ENCODE data around the gene HEATR5A. TPM values are rescaled to one million over a fixed set of nuclear protein-coding genes. Genes with fewer than 3 reads are reported as not detected.

The HEATR5A gene
- total and polyA plus RNA-seq, 2 experiments from 2014 or later, result 25.8 to 32.5 TPM

DNA sequence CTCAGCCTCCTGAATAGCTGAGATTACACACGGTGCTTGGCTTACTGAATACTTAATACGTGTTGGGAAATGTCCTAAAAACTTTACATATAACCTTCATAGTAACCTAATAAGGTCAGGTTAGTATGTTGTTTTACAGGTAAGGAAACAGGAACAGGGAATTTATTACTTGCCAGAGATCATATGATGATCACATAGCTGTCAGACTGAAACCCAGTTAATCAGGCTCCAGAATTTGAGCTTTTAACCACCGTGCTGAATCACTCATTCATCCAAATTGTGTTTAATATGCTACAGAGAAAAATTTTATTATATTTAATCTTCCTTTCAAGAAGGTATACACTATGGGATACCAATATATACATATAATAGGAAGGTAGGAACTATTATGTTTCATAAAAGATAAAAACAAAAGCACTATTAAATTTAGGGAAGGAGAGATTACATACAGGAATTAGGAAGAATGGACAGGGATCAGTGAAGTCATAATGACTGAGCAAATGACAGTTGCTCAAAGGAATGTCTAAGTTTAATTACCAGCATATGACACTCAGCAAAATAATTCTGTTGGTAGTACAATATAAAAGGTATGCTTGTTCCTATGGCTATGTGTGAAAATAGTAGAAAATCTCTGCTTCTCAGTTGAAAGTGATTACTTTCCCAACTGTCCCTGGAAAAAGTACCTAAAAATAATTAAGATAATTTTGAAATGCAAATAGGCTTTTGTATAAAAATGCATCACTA lies 59.3 kb downstream of the HEATR5A start (continued):
- no peak for TF ChIP-seq STAT1 (IDR thresholded peaks at IDR 0.05; ENCODE audit: unreplicated experiment)
- no peak for TF ChIP-seq POLR2AphosphoS5 (IDR thresholded peaks at IDR 0.05; ENCODE audit: low read depth)
- TF ChIP-seq EZH2phosphoT487 (IDR thresholded peaks at IDR 0.05; ENCODE audit: unreplicated experiment), result no peak
- no peak for TF ChIP-seq ZNF114 (CRISPR knock-in tag; IDR thresholded peaks at IDR 0.05)
- no peak for TF ChIP-seq EZH2 (IDR thresholded peaks at IDR 0.05; ENCODE audit: low read depth, unreplicated experiment)

DNA sequence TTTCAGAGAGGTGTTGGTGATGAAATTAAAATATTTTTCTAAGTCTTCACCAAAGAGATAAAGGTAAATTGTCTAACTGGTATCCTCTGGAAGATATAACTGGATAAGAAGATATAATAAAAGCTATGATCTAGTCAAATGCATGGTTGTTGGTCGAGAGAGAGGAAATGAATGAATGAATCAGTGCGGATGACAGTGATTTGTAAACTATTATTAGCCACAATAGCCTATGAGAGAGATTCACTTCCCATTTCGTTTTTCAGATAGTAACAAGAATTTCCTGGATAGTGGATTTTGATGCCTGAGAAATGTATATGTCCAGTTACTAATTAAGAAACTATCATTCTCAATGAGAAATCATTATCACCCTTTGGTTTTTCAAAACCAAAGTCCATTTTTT lies 63.1 kb downstream of the HEATR5A start:
- Mint-ChIP-seq H3K9me3 (no peaks in the 10 kb centered on the region), H3K27me3 (ENCODE audit: insufficient read depth, low read depth, poor library complexity) (no peaks in the 10 kb centered on the region), H3K36me3 (ENCODE audit: low read depth) (peaks cover 3% of the 10 kb centered on the region; the same call in 1 of the 3 replicates), H3K27ac (no peak overlapping the region), H3K4me1 (no peaks in the 10 kb centered on the region), H3K4me3 (no peak overlapping the region)
- DNase-seq (ENCODE audit: low spot score) (no peak), ATAC-seq (no peak)
- Histone ChIP-seq H3K4me1 (ENCODE audit: insufficient read depth) (no peaks in the 10 kb centered on the region), H3K27me3 (ENCODE audit: insufficient read depth) (no peaks in the 10 kb centered on the region), H4K20me1 (replicated peaks; ENCODE audit: insufficient read depth) (no peaks in the 10 kb centered on the region; the same call in 1 of the 2 replicates), H3F3A (replicated peaks; ENCODE audit: low read depth) (no peaks in the 10 kb centered on the region), H3K27ac (ENCODE audit: low read depth) (no peak overlapping the region), H3K4me3 (no peak overlapping the region), H3K9me2 (ENCODE audit: insufficient read depth) (no peaks in the 10 kb centered on the region), H3K36me3 (ENCODE audit: insufficient read depth) (no peaks in the 10 kb centered on the region), H3K4me2 (no peak overlapping the region), H2AFZ (no peak overlapping the region), H3K79me2 (replicated peaks; ENCODE audit: insufficient read depth) (no peaks in the 10 kb centered on the region)
- TF ChIP-seq, protein P1, sequence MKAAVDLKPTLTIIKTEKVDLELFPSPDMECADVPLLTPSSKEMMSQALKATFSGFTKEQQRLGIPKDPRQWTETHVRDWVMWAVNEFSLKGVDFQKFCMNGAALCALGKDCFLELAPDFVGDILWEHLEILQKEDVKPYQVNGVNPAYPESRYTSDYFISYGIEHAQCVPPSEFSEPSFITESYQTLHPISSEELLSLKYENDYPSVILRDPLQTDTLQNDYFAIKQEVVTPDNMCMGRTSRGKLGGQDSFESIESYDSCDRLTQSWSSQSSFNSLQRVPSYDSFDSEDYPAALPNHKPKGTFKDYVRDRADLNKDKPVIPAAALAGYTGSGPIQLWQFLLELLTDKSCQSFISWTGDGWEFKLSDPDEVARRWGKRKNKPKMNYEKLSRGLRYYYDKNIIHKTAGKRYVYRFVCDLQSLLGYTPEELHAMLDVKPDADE (IDR thresholded peaks at IDR 0.05), result no peak
- TF ChIP-seq JUNB (IDR thresholded peaks at IDR 0.05; ENCODE audit: unreplicated experiment), result no peak
- TF ChIP-seq STAT1 (IDR thresholded peaks at IDR 0.05; ENCODE audit: unreplicated experiment), result no peak
- TF ChIP-seq, protein P2, sequence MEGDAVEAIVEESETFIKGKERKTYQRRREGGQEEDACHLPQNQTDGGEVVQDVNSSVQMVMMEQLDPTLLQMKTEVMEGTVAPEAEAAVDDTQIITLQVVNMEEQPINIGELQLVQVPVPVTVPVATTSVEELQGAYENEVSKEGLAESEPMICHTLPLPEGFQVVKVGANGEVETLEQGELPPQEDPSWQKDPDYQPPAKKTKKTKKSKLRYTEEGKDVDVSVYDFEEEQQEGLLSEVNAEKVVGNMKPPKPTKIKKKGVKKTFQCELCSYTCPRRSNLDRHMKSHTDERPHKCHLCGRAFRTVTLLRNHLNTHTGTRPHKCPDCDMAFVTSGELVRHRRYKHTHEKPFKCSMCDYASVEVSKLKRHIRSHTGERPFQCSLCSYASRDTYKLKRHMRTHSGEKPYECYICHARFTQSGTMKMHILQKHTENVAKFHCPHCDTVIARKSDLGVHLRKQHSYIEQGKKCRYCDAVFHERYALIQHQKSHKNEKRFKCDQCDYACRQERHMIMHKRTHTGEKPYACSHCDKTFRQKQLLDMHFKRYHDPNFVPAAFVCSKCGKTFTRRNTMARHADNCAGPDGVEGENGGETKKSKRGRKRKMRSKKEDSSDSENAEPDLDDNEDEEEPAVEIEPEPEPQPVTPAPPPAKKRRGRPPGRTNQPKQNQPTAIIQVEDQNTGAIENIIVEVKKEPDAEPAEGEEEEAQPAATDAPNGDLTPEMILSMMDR (conservative IDR thresholded peaks at IDR 0.05; ENCODE audit: low read depth in 2 of 2), result no peak
- TF ChIP-seq POLR2AphosphoS5 (IDR thresholded peaks at IDR 0.05; ENCODE audit: low read depth), result no peak
- no peak for TF ChIP-seq ZNF114 (CRISPR knock-in tag; IDR thresholded peaks at IDR 0.05)
- TF ChIP-seq, protein P3, sequence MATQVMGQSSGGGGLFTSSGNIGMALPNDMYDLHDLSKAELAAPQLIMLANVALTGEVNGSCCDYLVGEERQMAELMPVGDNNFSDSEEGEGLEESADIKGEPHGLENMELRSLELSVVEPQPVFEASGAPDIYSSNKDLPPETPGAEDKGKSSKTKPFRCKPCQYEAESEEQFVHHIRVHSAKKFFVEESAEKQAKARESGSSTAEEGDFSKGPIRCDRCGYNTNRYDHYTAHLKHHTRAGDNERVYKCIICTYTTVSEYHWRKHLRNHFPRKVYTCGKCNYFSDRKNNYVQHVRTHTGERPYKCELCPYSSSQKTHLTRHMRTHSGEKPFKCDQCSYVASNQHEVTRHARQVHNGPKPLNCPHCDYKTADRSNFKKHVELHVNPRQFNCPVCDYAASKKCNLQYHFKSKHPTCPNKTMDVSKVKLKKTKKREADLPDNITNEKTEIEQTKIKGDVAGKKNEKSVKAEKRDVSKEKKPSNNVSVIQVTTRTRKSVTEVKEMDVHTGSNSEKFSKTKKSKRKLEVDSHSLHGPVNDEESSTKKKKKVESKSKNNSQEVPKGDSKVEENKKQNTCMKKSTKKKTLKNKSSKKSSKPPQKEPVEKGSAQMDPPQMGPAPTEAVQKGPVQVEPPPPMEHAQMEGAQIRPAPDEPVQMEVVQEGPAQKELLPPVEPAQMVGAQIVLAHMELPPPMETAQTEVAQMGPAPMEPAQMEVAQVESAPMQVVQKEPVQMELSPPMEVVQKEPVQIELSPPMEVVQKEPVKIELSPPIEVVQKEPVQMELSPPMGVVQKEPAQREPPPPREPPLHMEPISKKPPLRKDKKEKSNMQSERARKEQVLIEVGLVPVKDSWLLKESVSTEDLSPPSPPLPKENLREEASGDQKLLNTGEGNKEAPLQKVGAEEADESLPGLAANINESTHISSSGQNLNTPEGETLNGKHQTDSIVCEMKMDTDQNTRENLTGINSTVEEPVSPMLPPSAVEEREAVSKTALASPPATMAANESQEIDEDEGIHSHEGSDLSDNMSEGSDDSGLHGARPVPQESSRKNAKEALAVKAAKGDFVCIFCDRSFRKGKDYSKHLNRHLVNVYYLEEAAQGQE (IDR thresholded peaks at IDR 0.05; ENCODE audit: unreplicated experiment), result no peak
- TF ChIP-seq CREB1 (CRISPR knock-in tag; IDR thresholded peaks at IDR 0.05; ENCODE audit: low read depth), result no peak

Data from GM23338 (cell line).